ENCODE measurements around the gene USP21. TPM values are rescaled to one million over a fixed set of nuclear protein-coding genes. Genes with fewer than 3 reads are reported as not detected.

USP21 gene
- total RNA-seq, 1 experiment from 2014 or later: 41.9 TPM

GRCh38 chr1:161187311-161187710 lies 28.0 kb downstream of the USP21 start:
- in situ Hi-C loops (cut with HindIII; ENCODE audit: low pct_unique_long_range_greater_than_20kb, low sequenced_read_pairs): no loop called here
- no TSS peak for BruUV-seq (replicated peaks)
- no peak for ATAC-seq

DNA sequence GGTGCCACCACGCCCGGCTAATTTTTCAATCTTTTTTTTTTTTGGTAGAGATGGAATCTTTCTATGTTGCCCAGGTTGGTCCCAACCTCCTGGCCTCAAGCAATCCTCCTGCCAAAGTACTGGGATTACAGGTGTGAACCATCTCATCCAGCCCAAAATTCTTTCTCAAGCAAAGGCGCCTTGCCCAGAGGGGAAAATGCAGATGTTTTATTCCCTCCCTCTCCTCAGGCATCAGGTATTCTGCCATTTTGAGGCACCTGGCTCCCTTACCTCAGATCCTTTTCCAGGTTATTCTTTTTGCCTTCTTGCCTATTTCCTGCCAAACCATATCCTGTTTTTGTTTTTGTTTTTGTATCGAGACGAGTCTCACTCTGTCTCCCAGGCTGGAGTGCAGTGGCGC lies 29.1 kb downstream of the USP21 start:
- no peaks in the 10 kb centered on the region for H3K27me3 ChIP-seq (ENCODE audit: control insufficient read depth, insufficient read depth, low read length)
- in situ Hi-C loops (cut with HindIII; ENCODE audit: low pct_unique_long_range_greater_than_20kb, low sequenced_read_pairs) (no loop called here), intact Hi-C loops (cut with micrococcal nuclease; ENCODE audit: unreplicated experiment) (no loop called here)
- ATAC-seq (no peak), DNase-seq (ENCODE audit: low read depth, low spot score) (no peak)
- ChIA-PET CTCF (no interaction called here), POLR2A (interaction anchor here (0.7 kb wide), 1 partner anchor 189 kb away, joined by 10 read pairs; no protein-coding TSS in a partner anchor)
- no peaks in the 10 kb centered on the region for H3K36me3 ChIP-seq (ENCODE audit: control insufficient read depth, insufficient read depth, low read length)
- H3K27ac ChIP-seq (ENCODE audit: low read length): no peak overlapping the region
- H3K4me1 ChIP-seq (ENCODE audit: control insufficient read depth, insufficient read depth, low read length): no peaks in the 10 kb centered on the region
- no TSS peak for BruUV-seq (replicated peaks)
- no peak for TF ChIP-seq TCF7L2 (IDR thresholded peaks at IDR 0.05; ENCODE audit: low read depth, low read length)
- TF ChIP-seq SIN3A (IDR thresholded peaks at IDR 0.05; ENCODE audit: borderline replicate concordance, insufficient read depth, low read depth, low read length): no peak
- no peak for TF ChIP-seq POLR2AphosphoS5 (IDR thresholded peaks at IDR 0.05; ENCODE audit: low read depth, low read length)
- TF ChIP-seq REST (IDR thresholded peaks at IDR 0.05; ENCODE audit: insufficient read depth in 1 of 2, low read depth in 2 of 2, low read length in 1 of 2): no peak
- TF ChIP-seq CTCF (IDR thresholded peaks at IDR 0.05): no peak
- H3K9me3 ChIP-seq (ENCODE audit: control insufficient read depth, insufficient read depth, low read depth, low read length): no peaks in the 10 kb centered on the region
- no peak overlapping the region for H3K4me3 ChIP-seq (ENCODE audit: low read depth in 2 of 2, low read length in 2 of 2)

More at GRCh38 chr1:161187311-161187710, 28.0 kb downstream of the USP21 start:
- intact Hi-C loops (cut with micrococcal nuclease; ENCODE audit: unreplicated experiment): no loop called here
- CTCF ChIA-PET: no interaction called here
- DNase-seq (ENCODE audit: low read depth, low spot score): no peak
- POLR2A ChIA-PET: interaction anchor here (0.7 kb wide), 1 partner anchor 535 kb away, joined by 3 read pairs; no protein-coding TSS in a partner anchor
- no peaks in the 10 kb centered on the region for H3K27me3 ChIP-seq (ENCODE audit: control insufficient read depth, insufficient read depth, low read length)
- TF ChIP-seq POLR2AphosphoS5 (IDR thresholded peaks at IDR 0.05; ENCODE audit: low read depth, low read length) (no peak), REST (IDR thresholded peaks at IDR 0.05; ENCODE audit: insufficient read depth in 1 of 2, low read depth in 2 of 2, low read length in 1 of 2) (no peak), CTCF (IDR thresholded peaks at IDR 0.05) (no peak), SIN3A (IDR thresholded peaks at IDR 0.05; ENCODE audit: borderline replicate concordance, insufficient read depth, low read depth, low read length) (no peak), TCF7L2 (IDR thresholded peaks at IDR 0.05; ENCODE audit: low read depth, low read length) (no peak)
- no peak overlapping the region for H3K4me3 ChIP-seq (ENCODE audit: low read depth in 2 of 2, low read length in 2 of 2)
- H3K27ac ChIP-seq (ENCODE audit: low read length): no peak overlapping the region
- H3K4me1 ChIP-seq (ENCODE audit: control insufficient read depth, insufficient read depth, low read length): no peaks in the 10 kb centered on the region
- no peaks in the 10 kb centered on the region for H3K9me3 ChIP-seq (ENCODE audit: control insufficient read depth, insufficient read depth, low read depth, low read length)
- H3K36me3 ChIP-seq (ENCODE audit: control insufficient read depth, insufficient read depth, low read length): no peaks in the 10 kb centered on the region

All from Panc1 (cell line).